ENCODE measurements around the gene MESP2. TPM values are rescaled to one million over a fixed set of nuclear protein-coding genes. Genes with fewer than 3 reads are reported as not detected.

The MESP2 gene
- polyA plus RNA-seq, 1 of the 3 experiments (the other 2 are of a cell fraction): 0.31 TPM

DNA sequence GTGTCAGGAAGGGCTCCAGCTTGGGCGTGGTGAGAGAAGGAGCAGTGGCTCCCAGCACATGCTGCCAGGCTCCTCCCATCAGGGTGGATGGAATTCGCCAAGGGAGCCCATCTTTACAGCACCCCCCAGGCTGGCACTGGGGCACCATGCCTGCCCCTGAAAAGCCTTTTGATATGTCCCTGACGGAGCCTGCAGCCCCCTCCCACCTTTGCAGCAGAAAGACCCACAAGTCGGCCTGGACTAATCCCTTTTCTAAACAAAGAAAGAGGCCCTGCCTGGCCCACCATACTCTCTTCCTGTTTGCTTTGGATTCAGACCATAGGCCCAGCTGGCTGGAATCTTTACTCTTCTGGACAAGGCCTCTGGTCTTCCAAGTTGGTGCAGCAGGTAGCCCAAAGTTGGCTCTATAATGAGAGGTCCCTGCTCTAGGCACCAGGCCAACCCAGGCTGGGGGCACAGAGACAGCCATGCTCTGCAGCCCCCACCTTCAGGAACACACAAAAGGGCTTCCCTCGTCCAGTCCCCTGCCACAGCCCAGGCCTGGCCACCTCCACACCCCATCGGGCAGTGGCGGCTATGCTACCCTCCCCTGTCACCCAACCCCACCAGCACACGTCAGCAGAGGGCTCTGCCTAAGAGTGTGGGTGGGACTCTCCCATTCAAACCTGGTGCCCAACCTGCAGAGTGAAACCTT is 33.1 kb downstream of the MESP2 start:
- H3K27ac ChIP-seq (ENCODE audit: low read depth in 2 of 2, low read length in 1 of 2): no peak overlapping the region
- no peak overlapping the region for H3K4me2 ChIP-seq
- TF ChIP-seq, protein P1, sequence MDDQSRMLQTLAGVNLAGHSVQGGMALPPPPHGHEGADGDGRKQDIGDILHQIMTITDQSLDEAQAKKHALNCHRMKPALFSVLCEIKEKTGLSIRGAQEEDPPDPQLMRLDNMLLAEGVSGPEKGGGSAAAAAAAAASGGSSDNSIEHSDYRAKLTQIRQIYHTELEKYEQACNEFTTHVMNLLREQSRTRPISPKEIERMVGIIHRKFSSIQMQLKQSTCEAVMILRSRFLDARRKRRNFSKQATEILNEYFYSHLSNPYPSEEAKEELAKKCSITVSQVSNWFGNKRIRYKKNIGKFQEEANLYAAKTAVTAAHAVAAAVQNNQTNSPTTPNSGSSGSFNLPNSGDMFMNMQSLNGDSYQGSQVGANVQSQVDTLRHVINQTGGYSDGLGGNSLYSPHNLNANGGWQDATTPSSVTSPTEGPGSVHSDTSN (IDR thresholded peaks at IDR 0.05): no peak
- TF ChIP-seq FOXM1 (IDR thresholded peaks at IDR 0.05; ENCODE audit: low read depth) (no peak), RXRA (IDR thresholded peaks at IDR 0.05; ENCODE audit: borderline replicate concordance, low read depth) (no peak), MEF2A (IDR thresholded peaks at IDR 0.05; ENCODE audit: borderline replicate concordance, low read depth) (no peak), IRF3 (IDR thresholded peaks at IDR 0.05; ENCODE audit: low read depth, low read length) (no peak), NRF1 (IDR thresholded peaks at IDR 0.05; ENCODE audit: low read depth, low read length) (no peak), ELF1 (IDR thresholded peaks at IDR 0.05) (no peak), GATA2 (CRISPR knock-in tag; IDR thresholded peaks at IDR 0.05) (no peak), GABPA (IDR thresholded peaks at IDR 0.05; ENCODE audit: low read depth) (no peak), FOSL2 (IDR thresholded peaks at IDR 0.05; ENCODE audit: borderline replicate concordance, low read depth) (no peak), EZH2phosphoT487 (IDR thresholded peaks at IDR 0.05; ENCODE audit: borderline replicate concordance, low read depth) (no peak), RCOR1 (IDR thresholded peaks at IDR 0.05; ENCODE audit: low read length) (no peak)
- TF ChIP-seq, protein P2, sequence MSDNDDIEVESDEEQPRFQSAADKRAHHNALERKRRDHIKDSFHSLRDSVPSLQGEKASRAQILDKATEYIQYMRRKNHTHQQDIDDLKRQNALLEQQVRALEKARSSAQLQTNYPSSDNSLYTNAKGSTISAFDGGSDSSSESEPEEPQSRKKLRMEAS (IDR thresholded peaks at IDR 0.05; ENCODE audit: low read depth): no peak
- TF ChIP-seq, protein P3, sequence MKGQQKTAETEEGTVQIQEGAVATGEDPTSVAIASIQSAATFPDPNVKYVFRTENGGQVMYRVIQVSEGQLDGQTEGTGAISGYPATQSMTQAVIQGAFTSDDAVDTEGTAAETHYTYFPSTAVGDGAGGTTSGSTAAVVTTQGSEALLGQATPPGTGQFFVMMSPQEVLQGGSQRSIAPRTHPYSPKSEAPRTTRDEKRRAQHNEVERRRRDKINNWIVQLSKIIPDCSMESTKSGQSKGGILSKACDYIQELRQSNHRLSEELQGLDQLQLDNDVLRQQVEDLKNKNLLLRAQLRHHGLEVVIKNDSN (IDR thresholded peaks at IDR 0.05; ENCODE audit: borderline replicate concordance, low read depth): no peak
- H3K9me2 ChIP-seq: no peaks in the 10 kb centered on the region
- CTCF ChIA-PET: no interaction called here
- no peak overlapping the region for H3K4me3 ChIP-seq (ENCODE audit: low read depth in 2 of 2, low read length in 1 of 2)
- no peak overlapping the region for H3K9ac ChIP-seq
- H3K9me3 ChIP-seq: no peaks in the 10 kb centered on the region
- peaks cover 0 to 2% of the 10 kb centered on the region in 2 experiments for H3K36me3 ChIP-seq (replicated peaks in 1 of 2; ENCODE audit: control insufficient read depth in 1 of 2, insufficient read depth in 2 of 2, low read length in 1 of 2)
- H2AFZ ChIP-seq (ENCODE audit: low read depth): no peak overlapping the region
- no peaks in the 10 kb centered on the region for H4K20me1 ChIP-seq (ENCODE audit: insufficient read depth)
- POLR2A ChIA-PET: no interaction called here
- H3K27me3 ChIP-seq (ENCODE audit: insufficient read depth): no peaks in the 10 kb centered on the region
- peak; percentile 24 for DNase-seq
- WGBS (ENCODE audit: low lambda C conversion rate): 93% methylated on average over 7 of the region's 8 CpGs
- H3F3A ChIP-seq (replicated peaks; ENCODE audit: insufficient read depth): peaks cover 3% of the 10 kb centered on the region
- no peaks in the 10 kb centered on the region for H3K79me2 ChIP-seq (ENCODE audit: insufficient read depth)
- no peaks in the 10 kb centered on the region; a peak in 1 of 4 replicates for H3K4me1 ChIP-seq (ENCODE audit: control insufficient read depth in 1 of 2, insufficient read depth in 2 of 2, low read depth in 1 of 2, low read length in 1 of 2)

- Histone ChIP-seq H4K20me1 (ENCODE audit: insufficient read depth) (no peaks in the 10 kb centered on the region), H3F3A (replicated peaks; ENCODE audit: insufficient read depth) (peaks cover 3% of the 10 kb centered on the region), H3K27ac (ENCODE audit: low read depth in 2 of 2, low read length in 1 of 2) (no peak overlapping the region), H3K4me2 (no peak overlapping the region), H3K4me3 (ENCODE audit: low read depth in 2 of 2, low read length in 1 of 2) (no peak overlapping the region), H3K9ac (no peak overlapping the region), H3K4me1 (ENCODE audit: control insufficient read depth in 1 of 2, insufficient read depth in 2 of 2, low read depth in 1 of 2, low read length in 1 of 2) (no peaks in the 10 kb centered on the region; a peak in 1 of 4 replicates), H3K36me3 (replicated peaks in 1 of 2; ENCODE audit: control insufficient read depth in 1 of 2, insufficient read depth in 2 of 2, low read length in 1 of 2) (peaks cover 0 to 2% of the 10 kb centered on the region in 2 experiments), H3K79me2 (ENCODE audit: insufficient read depth) (no peaks in the 10 kb centered on the region), H3K27me3 (ENCODE audit: insufficient read depth) (no peaks in the 10 kb centered on the region), H3K9me3 (no peaks in the 10 kb centered on the region), H3K9me2 (no peaks in the 10 kb centered on the region), H2AFZ (ENCODE audit: low read depth) (no peak overlapping the region)
- POLR2A ChIA-PET: interaction anchor here (0.9 kb wide), 1 partner anchor 81 kb away, joined by 3 read pairs; no protein-coding TSS in a partner anchor
- DNase-seq: no peak
- CTCF ChIA-PET: no interaction called here
- TF ChIP-seq TCF12 (IDR thresholded peaks at IDR 0.05): no peak
- no peak for TF ChIP-seq NRF1 (IDR thresholded peaks at IDR 0.05; ENCODE audit: low read depth, low read length)
- 97% methylated on average over 5 of the region's 5 CpGs for WGBS (ENCODE audit: low lambda C conversion rate)
These were observed 33.6 kb downstream of the MESP2 start for GRCh38 chr15:89809787-89810148.

All from SK-N-SH (cell line).